Gastroesophageal sphincter (tissue), 4 donors: ENCODE measurements around the gene PTPN4. TPM values are rescaled to one million over a fixed set of nuclear protein-coding genes. Genes with fewer than 3 reads are reported as not detected.

ENCODE experiments used
- ATAC-seq: fragments of 150-250 bp; one replicate; pipeline ENCODE4 v1.9.1; 2016; ENCODE audit warnings: mild to moderate bottlenecking, moderate library complexity
- H3K27ac ChIP-seq, 4 donors: fragments of 200-600 bp; sonication (generic) in 3 of 4; 1 replicate in 3 of 4; 2 replicates in 1 of 4; pipeline ENCODE4 v1.5.1; 2016 to 2019
- H3K27me3 ChIP-seq: fragments of 200-600 bp; sonication (generic); one replicate; pipeline ENCODE4 v1.5.1; 2019
- H3K36me3 ChIP-seq, 2 donors: fragments of 200-600 bp; sonication (generic); one replicate each; pipeline ENCODE4 v1.5.1; 2019; ENCODE audit warnings: control low read depth in 1 of 2
- H3K4me1 ChIP-seq, 3 donors: fragments of 200-600 bp; sonication (generic); 1 replicate in 2 of 3; 2 replicates in 1 of 3; pipeline ENCODE4 v1.5.1; 2016 to 2019; ENCODE audit warnings: control low read depth in 2 of 3
- H3K4me3 ChIP-seq, 2 donors: fragments of 200-600 bp; sonication (generic); one replicate each; pipeline ENCODE4 v1.5.1; 2019; ENCODE audit warnings: mild to moderate bottlenecking in 1 of 2, moderate library complexity in 1 of 2
- H3K9me3 ChIP-seq, 3 donors: fragments of 200-600 bp; sonication (generic); one replicate each; pipeline ENCODE4 v1.5.1; 2017 to 2019; ENCODE audit warnings: control low read depth in 2 of 3
- CTCF ChIP-seq, 4 experiments: fragments of 200-600 bp in 2 of 4; fragments of 450-650 bp in 2 of 4; sonication (generic) in 1 of 4; IDR thresholded peaks; one replicate each; pipeline ENCODE4 v1.5.1; 2017 to 2019; ENCODE audit warnings: antibody characterized with exemption in 4 of 4, mild to moderate bottlenecking in 2 of 4, moderate library complexity in 2 of 4
- EP300 ChIP-seq: sonication (generic); formaldehyde crosslinking; IDR thresholded peaks from one replicate; pipeline ENCODE4 v1.6.1; 2017; ENCODE audit warnings: antibody characterized with exemption, mild to moderate bottlenecking
- POLR2A ChIP-seq, 2 donors: fragments of 450-650 bp; IDR thresholded peaks; one replicate each; pipeline ENCODE4 v1.6.1; 2017; ENCODE audit warnings: antibody characterized with exemption in 2 of 2, mild to moderate bottlenecking in 2 of 2, moderate library complexity in 1 of 2
- POLR2AphosphoS5 ChIP-seq: sonication (generic); formaldehyde crosslinking; IDR thresholded peaks from one replicate; pipeline ENCODE4 v1.6.1; 2017; ENCODE audit warnings: antibody characterized with exemption
- WGBS, 2 donors: methylation state at CpG; one replicate each; pipeline ENCODE4 v1.1.5; 2018; ENCODE audit warnings: low coverage in 1 of 2; 5-methylcytosine and 5-hydroxymethylcytosine counted together
- total RNA-seq, 4 donors: library from RNA; depleted of rRNA; stranded (reverse); fragments of >200 nt; gene quantifications; one replicate each; pipeline ENCODE4 v1.1.0, GENCODE V29; 2016

Gene PTPN4
- total RNA-seq, 4 donors from 2014 or later: 15.6 to 50.1 (median 30.7) TPM

DNA sequence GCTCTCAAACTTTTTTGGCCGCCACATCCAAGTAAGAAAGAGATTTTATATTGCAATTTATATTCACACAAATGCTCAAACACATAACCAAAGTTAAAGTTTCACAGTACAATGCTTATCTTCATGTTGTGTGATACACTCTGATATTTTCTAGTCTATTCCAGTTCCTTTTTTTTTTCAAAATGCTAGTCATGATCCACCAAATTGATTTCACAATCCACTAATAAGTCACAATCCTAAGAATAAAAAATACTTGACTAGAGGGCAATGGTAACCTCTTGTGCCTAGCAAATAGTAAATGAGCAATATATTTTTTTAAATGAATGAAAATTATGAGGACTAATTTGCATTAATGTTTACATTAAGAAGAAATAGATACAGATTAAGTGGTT, 5.8 kb upstream of the PTPN4 start:
- TF ChIP-seq POLR2A (IDR thresholded peaks at IDR 0.05) (no peak), CTCF (IDR thresholded peaks at IDR 0.05) (no peak), POLR2AphosphoS5 (no peak), EP300 (no peak)
- 83 to 100% methylated on average over 1 of the region's 1 CpG for whole genome bisulfite sequencing, 2 donors
- Histone ChIP-seq H3K9me3 (no peaks in the 10 kb centered on the region), H3K27ac (no peak overlapping the region), H3K4me1 (peaks cover 0 to 2% (median 0%) of the 10 kb centered on the region in 3 donors), H3K36me3 (no peaks in the 10 kb centered on the region), H3K4me3 (no peak overlapping the region), H3K27me3 (no peaks in the 10 kb centered on the region)
- no peak for ATAC-seq

- H3K36me3 ChIP-seq: no peaks in the 10 kb centered on the region
- no peaks in the 10 kb centered on the region for H3K9me3 ChIP-seq
- 73 to 77% methylated on average over 1 of the region's 1 CpG for WGBS, 2 donors
- TF ChIP-seq CTCF (IDR thresholded peaks at IDR 0.05) (no peak), POLR2A (IDR thresholded peaks at IDR 0.05) (no peak), EP300 (no peak), POLR2AphosphoS5 (no peak)
- H3K4me3 ChIP-seq: no peak overlapping the region
- no peak overlapping the region for H3K27ac ChIP-seq
- no peak for ATAC-seq
- no peaks in the 10 kb centered on the region for H3K27me3 ChIP-seq
- H3K4me1 ChIP-seq: peaks cover 0 to 8% (median 0%) of the 10 kb centered on the region in 3 donors
Observed at GRCh38 chr2:119755906-119756305, 3.8 kb upstream of the PTPN4 start.

GRCh38 chr2:119756837-119757236, 2.9 kb upstream of the PTPN4 start:
- Histone ChIP-seq H3K36me3 (no peaks in the 10 kb centered on the region), H3K9me3 (no peaks in the 10 kb centered on the region), H3K4me1 (peaks cover 0 to 18% (median 5%) of the 10 kb centered on the region in 3 donors), H3K27me3 (no peaks in the 10 kb centered on the region), H3K4me3 (no peak overlapping the region), H3K27ac (no peak overlapping the region)
- ATAC-seq: no peak
- TF ChIP-seq POLR2AphosphoS5 (peak; percentile 10), POLR2A (IDR thresholded peaks at IDR 0.05) (no peak)
- 30 to 52% methylated on average over 4 of the region's 5 CpGs for WGBS, 2 donors

GRCh38 chr2:119758881-119759450, 756 bp upstream of the PTPN4 start:
- Histone ChIP-seq H3K27ac (peak overlapping the region; percentile 63 to 97 (median 94)), H3K27me3 (no peaks in the 10 kb centered on the region), H3K9me3 (no peaks in the 10 kb centered on the region), H3K4me3 (peak overlapping the region; percentile 83 to 85), H3K4me1 (peaks cover 0 to 36% (median 8%) of the 10 kb centered on the region in 3 donors), H3K36me3 (no peaks in the 10 kb centered on the region)
- no peak for ATAC-seq
- WGBS, 2 donors: 44 to 58% methylated on average over 11 to 13 of the region's 13 CpGs
- TF ChIP-seq POLR2A (IDR thresholded peaks at IDR 0.05): no peak

- Histone ChIP-seq H3K27me3 (no peaks in the 10 kb centered on the region), H3K9me3 (no peaks in the 10 kb centered on the region), H3K27ac (peak overlapping the region; percentile 74 to 97 (median 94)), H3K4me1 (peaks cover 0 to 36% (median 8%) of the 10 kb centered on the region in 3 donors), H3K36me3 (no peaks in the 10 kb centered on the region), H3K4me3 (peak overlapping the region; percentile 83 to 85)
- ATAC-seq: no peak
- TF ChIP-seq CTCF (IDR thresholded peaks at IDR 0.05): no peak
- no peak for TF ChIP-seq EP300
- TF ChIP-seq POLR2A (IDR thresholded peaks at IDR 0.05): no peak
- no peak for TF ChIP-seq POLR2AphosphoS5
- 2 to 3% methylated on average over 5 to 16 of the region's 37 CpGs for WGBS, 2 donors
Observed at GRCh38 chr2:119760237-119760955, 674 bp downstream of the PTPN4 start.

GRCh38 chr2:119760956-119761275, 1.2 kb downstream of the PTPN4 start:
- Histone ChIP-seq H3K27me3 (no peaks in the 10 kb centered on the region), H3K36me3 (no peaks in the 10 kb centered on the region), H3K4me1 (peaks cover 0 to 36% (median 8%) of the 10 kb centered on the region in 3 donors), H3K27ac (peak overlapping the region in 1 of 4 donors; percentile 28), H3K9me3 (no peaks in the 10 kb centered on the region), H3K4me3 (peak overlapping the region; percentile 83 to 85)
- TF ChIP-seq CTCF (IDR thresholded peaks at IDR 0.05): no peak
- TF ChIP-seq EP300: no peak
- no peak for TF ChIP-seq POLR2A (IDR thresholded peaks at IDR 0.05)
- no peak for TF ChIP-seq POLR2AphosphoS5
- 2 to 4% methylated on average over 4 of the region's 4 CpGs for WGBS, 2 donors
- no peak for ATAC-seq
